AG04449 (cell line): ENCODE measurements around the gene CPA2.
"Not testable (repeated sequence)": the region's sequence is repeated elsewhere in the genome, so short reads cannot be mapped to it uniquely, and the experiment has no call there.

Source experiments
- CTCF ChIA-PET: fragments of 350-600 bp; formaldehyde crosslinking; extraction: SDS; loops from one replicate; lab custom pipeline; 2021; ENCODE audit warnings: antibody characterized with exemption; lab: Yijun Ruan, JAX
- POLR2A ChIA-PET: fragments of 400-600, 350-600 bp; formaldehyde crosslinking; extraction: SDS; loops from one replicate; lab custom pipeline; 2020; ENCODE audit warnings: antibody characterized with exemption, inconsistent platforms; lab: Yijun Ruan, JAX
- DNase-seq: peaks from one replicate; pipeline ENCODE4 v3.0.0-alpha.2; 2010; ENCODE audit warnings: low read depth, low spot score
- H3K4me3 ChIP-seq: 2 replicates; pipeline ENCODE4 v1.5.1; 2011; ENCODE audit warnings: low read depth, mild to moderate bottlenecking, control low read depth, low read length
- CTCF ChIP-seq: IDR thresholded peaks from one replicate; pipeline ENCODE4 v1.5.1; 2011; ENCODE audit warnings: mild to moderate bottlenecking, moderate library complexity, low read length, control low read depth, inconsistent platforms; ENCODE audit not compliant: insufficient read depth; ENCODE audit errors: missing control alignments

The CPA2 gene

GRCh38 chr7:130226333-130226732 lies 40.3 kb upstream of the CPA2 start:
- ChIA-PET CTCF (interaction anchor here (1.2 kb wide), 1 partner anchor 10 kb away, joined by 4 read pairs; no protein-coding TSS in a partner anchor), POLR2A (no interaction called here)
- no peak for TF ChIP-seq CTCF
- DNase-seq, result no peak
- no peak overlapping the region for H3K4me3 ChIP-seq

GRCh38 chr7:130227883-130228575 lies 38.6 kb upstream of the CPA2 start:
- H3K4me3 ChIP-seq, result no peak overlapping the region
- no peak for TF ChIP-seq CTCF
- POLR2A ChIA-PET, result no interaction called here
- CTCF ChIA-PET, result no interaction called here
- DNase-seq, result no peak

- H3K4me3 ChIP-seq, result no peak overlapping the region
- DNase-seq, result no peak
- no peak for TF ChIP-seq CTCF
- ChIA-PET CTCF (no interaction called here), POLR2A (no interaction called here)
Observed at GRCh38 chr7:130228840-130229502, 37.7 kb upstream of the CPA2 start.

- DNase-seq, CTCF ChIA-PET, H3K4me3 ChIP-seq, POLR2A ChIA-PET: not testable (repeated sequence)
Observed at GRCh38 chr7:130229981-130230380, 36.7 kb upstream of the CPA2 start.

GRCh38 chr7:130231792-130232191 lies 34.9 kb upstream of the CPA2 start:
- CTCF ChIA-PET, result interaction anchor here (1.4 kb wide), 1 partner anchor 10 kb away, joined by 4 read pairs; no protein-coding TSS in a partner anchor
- no peak overlapping the region for H3K4me3 ChIP-seq
- TF ChIP-seq CTCF, result no peak
- no peak for DNase-seq
- POLR2A ChIA-PET, result no interaction called here

GRCh38 chr7:130232209-130232608 lies 34.5 kb upstream of the CPA2 start:
- ChIA-PET POLR2A (no interaction called here), CTCF (interaction anchor here (1.4 kb wide), 1 partner anchor 9 kb away, joined by 4 read pairs; no protein-coding TSS in a partner anchor)
- H3K4me3 ChIP-seq, result no peak overlapping the region
- TF ChIP-seq CTCF, result no peak
- no peak for DNase-seq
